ENCODE results near the gene TAF4. TPM values are rescaled to one million over a fixed set of nuclear protein-coding genes. Genes with fewer than 3 reads are reported as not detected.

Gene TAF4
- total RNA-seq, 1 experiment from 2014 or later = 6.6 TPM

- DNase-seq (ENCODE audit: extremely low read depth, low read depth) = no peak
Observed at GRCh38 chr20:61968036-61968810, 97.5 kb downstream of the TAF4 start.

DNA sequence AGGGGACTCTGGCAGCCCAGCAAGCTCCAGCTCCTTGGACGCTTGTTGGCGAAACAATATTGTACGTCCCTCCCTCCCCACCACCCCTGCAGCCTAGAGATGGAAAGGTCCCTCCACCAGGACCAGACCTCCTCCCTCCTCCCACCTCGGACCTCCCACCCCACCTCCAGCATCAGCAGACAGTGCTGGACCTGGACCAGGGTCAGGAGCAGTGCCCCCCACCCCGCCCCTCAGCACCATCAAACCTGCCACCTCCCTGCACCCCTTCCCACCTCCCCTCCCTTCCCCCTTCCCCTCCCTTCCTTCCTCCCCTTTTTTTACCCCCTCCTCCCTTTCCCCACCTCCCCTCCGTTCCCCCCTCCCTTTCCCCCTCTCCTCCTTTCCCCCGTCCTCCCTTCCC, 98.4 kb downstream of the TAF4 start:
- no peak for DNase-seq (ENCODE audit: extremely low read depth, low read depth)

DNA sequence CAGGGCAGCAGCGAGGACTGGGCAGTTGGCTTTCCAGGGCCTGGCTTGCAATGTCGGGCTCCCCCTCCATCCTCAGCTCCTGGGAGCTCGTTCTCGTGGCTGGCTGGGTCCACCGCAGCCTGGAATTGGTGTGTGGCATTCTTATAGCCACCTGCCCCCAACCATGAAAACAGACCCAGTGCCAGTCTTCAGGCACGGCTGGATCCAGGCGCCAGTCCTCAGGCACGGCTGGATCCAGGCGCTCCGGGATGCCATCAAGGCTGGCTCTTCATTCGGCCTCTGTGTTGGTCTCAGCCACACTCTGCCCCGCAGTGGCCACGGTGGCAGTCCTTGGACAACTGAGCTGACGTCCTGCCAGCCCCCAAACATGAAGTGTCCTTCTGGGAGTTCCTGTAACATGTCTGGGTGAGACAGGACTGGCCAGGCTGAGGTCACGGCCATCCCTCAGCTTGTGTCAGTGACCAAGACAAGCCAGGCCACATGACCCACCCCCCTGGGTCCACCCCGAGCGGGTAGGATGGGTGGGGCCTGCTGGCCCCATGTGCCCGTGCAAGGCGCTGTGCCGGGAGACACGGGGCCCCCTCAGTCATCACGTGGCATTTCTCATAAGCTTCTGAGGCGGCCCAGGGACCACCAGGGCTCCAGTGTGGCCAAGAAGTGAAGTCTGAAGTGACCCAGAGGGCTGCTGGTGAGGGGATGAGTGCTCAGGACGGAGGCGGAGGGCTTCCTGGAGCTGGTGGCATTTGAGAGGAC, 99.0 kb downstream of the TAF4 start:
- no peak for DNase-seq (ENCODE audit: extremely low read depth, low read depth)

- no peak for DNase-seq (ENCODE audit: extremely low read depth, low read depth)
Observed at GRCh38 chr20:61965606-61966491, 99.8 kb downstream of the TAF4 start.

DNA sequence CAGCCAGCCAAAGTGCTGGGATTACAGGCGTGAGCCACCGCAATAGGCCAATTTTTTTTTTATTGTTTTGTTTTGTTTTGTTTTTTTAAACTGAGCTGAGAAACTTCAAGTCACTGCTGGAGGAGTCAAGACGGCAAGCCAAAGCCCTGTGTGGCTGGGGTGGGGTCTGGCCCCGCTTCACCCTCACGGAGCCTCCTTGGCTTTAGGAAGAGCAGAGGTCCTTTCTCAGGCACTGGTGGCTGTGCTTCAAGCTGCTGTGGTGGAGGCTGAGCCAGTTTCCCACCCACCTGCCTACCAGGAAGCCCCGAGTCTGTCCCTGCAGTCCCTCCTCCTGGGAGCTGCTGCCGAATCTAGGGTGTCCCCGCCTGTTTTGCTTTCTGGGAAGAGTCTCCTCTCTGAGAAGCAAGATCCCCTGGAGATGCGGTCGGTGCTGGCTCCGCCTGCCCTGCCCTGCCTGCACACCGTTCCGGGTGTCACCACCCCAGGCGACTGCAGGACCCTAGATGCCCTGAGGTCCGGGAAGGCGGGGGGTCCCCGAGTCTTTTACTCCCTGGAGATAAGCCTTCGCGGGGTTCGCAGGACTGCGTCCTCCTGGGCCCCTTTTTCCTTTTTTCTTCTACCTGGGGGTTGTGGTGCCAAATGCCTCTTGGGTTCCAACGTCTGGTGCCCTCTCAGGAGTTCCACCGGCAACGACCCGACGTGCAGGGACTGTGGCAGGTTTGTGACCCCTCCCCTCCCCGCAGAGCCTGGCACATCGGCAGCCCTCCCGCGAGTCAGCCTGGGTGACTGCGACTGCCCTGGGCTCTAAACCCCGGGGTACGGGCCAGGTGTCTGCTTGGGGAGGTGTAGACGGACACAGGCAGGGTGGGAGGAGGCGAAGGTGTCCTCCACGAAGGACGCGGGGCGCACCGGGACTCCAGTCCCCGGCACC, 100.7 kb downstream of the TAF4 start:
- DNase-seq (ENCODE audit: extremely low read depth, low read depth) = no peak

DNA sequence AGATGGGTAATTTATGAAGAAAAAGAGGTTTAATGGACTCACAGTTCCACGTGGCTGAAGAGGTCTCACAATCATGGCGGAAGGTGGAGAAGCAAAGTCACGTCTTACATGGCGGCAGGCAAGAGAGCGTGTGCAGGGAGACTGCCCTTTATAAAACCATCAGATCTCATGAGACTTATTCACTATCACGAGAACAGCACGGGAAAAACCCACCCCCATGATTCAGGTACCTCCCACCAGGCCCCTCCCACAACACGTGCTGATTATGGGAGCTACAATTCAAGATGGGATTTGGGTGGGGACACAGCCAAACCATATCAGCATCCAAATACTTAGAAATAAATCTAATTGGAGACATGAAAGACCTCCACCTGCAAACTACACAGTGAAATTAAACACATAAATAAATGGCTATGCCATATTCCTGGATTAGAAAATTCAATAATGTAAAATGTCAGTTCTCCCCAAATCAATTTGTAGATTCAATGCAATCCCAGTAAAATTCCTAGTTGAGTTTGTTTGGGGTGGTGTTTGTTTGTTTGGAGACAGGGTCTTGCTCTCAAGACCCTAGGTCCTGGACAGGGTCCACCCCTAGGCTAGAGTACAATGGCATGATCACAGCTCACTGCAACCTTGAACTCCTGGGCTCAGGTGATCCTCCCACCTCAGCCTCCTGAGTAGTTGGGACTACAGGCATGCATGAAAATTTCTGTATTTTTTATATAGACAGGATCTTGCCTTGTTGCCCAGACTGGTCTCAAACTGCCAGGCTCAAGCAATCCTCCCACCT, 101.6 kb downstream of the TAF4 start:
- DNase-seq (ENCODE audit: extremely low read depth, low read depth) = no peak

DNA sequence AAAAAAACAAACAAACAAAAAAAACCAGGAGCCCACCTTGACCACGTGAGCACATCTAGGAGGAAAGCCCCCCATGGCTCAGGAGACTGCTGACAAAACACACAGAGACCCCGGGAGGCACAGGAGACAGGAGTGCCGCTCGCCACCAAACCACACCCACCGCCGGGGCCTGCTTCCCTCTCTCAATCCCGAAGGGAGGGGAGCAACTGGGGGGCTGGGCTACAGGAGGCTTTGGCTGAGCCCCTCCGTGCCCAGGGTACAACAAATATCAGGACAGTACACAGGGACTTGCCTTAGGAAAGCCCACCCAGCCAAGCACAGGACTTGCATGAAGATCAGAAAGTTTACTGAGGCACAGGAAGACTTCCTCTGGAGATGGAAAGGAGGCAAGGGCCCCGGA, 102.5 kb downstream of the TAF4 start:
- no peak for DNase-seq (ENCODE audit: extremely low read depth, low read depth)

DNA sequence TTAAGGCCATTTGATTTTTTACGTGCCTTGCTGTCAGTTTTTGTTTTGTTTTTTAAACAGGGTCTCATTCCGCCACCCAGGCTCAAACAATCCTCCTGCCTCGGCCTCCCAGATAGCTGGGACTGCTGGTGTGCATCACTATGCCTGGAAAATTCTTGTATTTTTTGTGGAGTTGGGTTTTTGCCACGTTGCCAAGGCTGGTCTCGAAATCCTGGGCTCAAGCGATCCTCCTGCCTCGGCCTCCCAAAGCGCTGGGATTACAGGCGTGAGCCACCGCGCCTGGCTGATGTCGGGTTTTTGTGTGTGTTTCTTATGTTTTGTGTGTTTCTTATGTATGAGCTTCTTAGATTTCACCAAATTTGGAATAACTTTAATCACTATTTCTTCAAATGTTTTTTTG, 104.8 kb downstream of the TAF4 start:
- no peak for DNase-seq (ENCODE audit: extremely low read depth, low read depth)

DNA sequence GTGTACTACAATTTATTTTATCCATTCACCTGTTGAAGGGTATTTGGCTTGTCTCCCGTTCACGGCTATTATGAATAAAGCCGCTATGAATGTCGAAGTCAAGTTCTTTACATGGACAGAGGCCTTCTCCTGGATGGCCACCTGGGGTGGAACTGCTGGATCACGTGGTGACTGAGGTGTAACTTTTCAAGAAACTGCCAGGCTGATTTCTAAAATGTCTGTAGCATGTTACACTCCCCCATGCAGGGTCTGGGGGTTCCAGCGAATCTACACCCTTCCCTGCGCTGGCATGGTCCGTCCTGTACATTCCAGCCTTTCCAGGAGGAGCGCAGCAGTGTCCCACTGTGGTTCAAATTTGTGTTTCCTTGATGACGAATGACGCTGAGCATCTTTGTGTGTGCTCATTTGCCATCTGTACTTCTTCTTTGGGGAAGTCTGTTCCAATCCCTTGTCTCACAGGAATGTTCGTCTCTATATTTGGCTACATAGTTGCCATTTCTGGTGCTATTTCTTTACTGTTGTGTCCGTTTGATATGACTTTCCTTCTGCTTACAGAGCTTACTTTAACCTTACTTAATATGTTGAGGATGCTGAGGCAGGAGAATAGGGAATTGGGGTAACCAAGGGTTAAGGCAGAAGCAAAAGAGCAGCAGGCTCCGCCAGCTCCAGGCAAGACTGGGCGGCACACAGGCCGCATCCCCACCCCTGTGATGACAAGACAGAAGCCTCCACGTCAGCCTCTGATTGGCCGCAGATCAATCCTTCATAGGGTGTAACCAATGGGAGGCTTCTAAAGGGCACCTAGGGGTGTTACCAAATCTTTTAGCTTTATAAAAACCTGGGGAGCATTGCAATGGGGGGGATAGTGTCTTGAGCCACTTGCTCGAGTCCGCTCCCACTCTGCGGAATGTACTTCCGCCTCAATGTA, 106.6 kb downstream of the TAF4 start:
- DNase-seq (ENCODE audit: extremely low read depth, low read depth) = peak; percentile 13

DNA sequence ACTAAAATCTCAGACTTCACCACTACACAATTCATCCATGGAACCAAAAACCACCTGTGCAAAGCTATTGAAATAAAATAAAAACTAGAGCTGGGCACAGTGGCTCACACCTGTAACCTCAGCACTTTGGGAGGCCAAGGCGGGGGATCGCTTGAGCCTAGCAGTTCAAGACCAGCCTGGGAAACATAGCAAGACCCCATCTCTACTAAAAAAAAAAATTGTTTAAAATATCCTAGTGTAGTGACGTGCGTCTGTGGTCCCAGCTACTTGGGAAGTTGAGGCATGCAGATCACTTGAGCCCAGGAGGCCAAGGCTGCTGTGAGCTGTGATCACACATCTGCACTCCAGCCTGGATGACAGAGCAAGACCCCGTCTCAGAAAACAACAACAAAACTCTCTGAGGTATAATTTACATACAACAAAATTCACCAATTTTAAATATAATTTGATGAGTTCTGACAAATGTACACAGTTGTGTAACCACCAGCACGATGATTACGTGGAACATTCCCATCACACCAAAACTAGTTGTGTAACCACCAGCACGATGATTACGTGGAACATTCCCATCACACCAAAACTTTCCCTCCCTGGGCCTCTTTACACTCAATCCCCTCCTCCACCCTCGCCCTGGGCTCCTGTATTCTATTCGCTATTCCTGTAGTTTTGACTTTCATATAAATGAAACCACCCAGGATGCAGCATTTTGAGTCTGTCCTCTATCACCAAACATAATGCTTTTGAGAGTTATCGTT, 107.5 kb downstream of the TAF4 start:
- no peak for DNase-seq (ENCODE audit: extremely low read depth, low read depth)

DNA sequence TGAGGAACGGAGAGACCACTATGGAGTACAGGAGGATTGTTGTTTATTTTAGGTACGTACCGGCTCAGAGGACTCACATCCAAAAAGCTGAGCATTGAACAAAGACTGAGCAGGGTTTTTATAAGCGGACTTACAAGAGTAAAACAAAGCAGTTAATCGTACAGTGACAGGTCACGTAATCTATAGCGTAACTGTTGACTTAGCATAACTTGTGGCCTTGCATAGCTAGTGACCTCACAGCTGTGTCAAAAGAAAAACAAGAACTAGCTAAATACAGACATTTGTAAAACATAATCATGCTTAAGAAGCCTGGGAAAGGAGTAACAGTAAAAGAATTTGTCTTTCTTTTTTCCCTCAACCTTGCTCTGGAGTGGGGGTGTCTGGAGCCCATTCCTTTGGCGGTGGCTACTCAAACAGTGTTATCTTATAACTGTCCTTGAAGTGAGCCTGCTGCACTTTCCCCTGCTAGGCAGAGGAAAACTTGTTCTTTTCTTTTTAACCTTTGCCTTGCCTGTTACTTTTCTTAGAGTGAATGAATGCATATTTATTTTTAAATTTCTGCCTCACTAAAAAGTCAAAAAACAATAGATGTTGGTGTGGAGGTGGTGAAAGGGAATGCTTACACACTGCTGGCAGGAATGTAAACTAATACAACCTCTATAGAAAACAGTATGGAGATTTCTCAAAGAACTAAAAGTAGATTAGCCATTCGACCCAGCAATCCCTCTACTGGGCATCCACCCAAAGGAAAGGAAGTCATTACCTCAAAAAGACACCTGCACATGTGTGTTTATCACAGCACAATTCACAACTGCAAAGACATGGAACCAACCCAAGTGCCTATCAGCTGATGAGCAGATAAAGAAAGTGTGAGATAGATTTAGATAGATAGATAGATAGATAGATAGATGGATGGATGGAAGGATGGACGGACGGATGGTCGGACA, 109.0 kb downstream of the TAF4 start:
- DNase-seq (ENCODE audit: extremely low read depth, low read depth) = no peak

GRCh38 chr20:61955668-61956395, 109.8 kb downstream of the TAF4 start:
- DNase-seq (ENCODE audit: extremely low read depth, low read depth) = no peak

DNA sequence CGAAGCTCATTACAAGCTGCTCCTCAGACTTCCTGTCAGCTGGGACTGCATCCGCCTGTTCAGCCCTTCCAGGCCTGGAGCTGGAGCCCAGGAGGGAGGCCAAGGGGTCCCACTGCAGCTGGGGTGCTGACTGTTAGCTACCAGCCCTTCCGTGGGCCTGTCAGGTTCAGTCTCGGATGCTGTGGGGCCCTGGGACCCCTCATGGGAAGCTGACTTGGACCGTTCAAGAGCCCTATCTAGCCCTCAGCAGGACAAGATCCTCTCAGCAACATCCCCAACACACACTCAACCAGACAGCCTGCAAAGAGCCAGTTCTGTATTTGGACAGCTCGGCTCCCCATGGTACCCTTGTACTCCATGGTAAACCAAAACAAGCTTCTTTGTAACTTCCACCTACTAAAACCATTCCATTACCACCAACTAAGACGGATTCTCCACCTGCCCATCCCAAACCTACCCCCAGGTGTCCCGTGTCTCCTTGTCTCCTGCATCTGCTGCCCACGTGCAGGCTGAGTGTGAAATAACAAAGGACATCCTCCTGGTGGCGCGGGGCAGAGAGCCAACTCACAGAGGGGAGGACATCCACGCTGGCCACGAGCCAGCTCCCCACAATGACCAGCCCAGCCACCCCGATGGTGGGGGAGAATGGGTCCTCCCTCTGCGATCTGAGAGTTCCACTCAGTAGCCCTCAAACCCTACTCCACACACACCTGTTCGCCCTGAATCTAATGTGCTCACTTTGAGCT, 111.2 kb downstream of the TAF4 start:
- no peak for DNase-seq (ENCODE audit: extremely low read depth, low read depth)

DNA sequence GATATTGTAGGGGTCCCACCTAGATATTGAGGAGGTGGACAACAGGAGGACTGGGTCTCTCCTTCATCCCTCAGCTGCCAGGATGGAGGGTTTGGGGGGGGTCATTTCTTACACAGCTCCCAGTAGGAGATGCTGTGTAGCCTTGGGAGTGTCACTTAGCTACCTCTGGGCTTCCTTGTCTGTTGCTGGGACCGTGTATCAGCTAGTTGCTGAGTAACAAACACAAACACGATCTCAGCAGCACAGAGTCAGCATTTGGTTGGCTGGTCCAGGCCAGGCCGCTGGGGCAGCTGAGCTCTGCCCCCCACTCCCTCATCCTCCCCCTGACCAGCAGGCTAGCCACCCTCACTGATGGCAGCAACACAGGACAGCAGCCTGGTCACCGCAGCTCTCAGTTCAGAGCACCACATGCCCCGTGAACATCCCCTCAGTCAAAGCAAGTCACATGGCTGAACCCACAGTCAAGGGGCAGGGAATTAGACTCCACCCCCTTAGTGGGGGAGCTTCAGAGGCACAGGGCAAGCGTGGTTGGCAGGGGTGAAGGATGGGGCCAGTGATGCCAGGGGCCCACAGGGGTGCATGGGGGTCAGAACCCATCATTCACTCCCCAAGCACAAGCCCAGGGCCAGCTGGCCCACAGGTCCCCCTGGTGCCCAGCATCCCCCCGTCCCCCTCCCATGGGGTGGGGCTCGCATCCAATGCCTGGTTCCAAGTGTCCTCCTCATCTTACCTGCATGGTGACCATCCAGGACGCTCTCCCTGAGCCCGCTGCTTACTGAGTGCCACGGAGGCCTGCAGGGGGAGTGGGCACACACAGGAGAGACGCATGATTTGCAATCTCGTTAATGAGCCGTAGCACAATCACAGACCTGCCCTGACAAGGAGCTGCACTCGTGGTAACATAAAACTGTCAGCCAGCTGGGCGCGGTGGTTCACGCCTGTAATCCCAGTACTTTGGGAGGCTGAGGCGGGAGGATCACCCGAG, 112.4 kb downstream of the TAF4 start:
- DNase-seq (ENCODE audit: extremely low read depth, low read depth) = no peak
